ENCODE data around the gene PKHD1.

- no peak for TF ChIP-seq POLR2AphosphoS5 (IDR thresholded peaks at IDR 0.05; ENCODE audit: low read depth, low read length)
- no peak for TF ChIP-seq CTCF (IDR thresholded peaks at IDR 0.05)
Observed at GRCh38 chr6:51885957-51886356, 201.5 kb downstream of the PKHD1 start.
